Dedifferentiated amniotic fluid mesenchymal stem cell (primary cell): ENCODE data around the gene B4GALNT1.
"Not testable (repeated sequence)": the region's sequence is repeated elsewhere in the genome, so short reads cannot be mapped to it uniquely, and the experiment has no call there.

Experiments used
- DNase-seq: peaks from one replicate; pipeline ENCODE4 v3.0.0-alpha.2; 2016; ENCODE audit errors: extremely low spot score

Gene B4GALNT1

GRCh38 chr12:57637364-57637763 lies 4.4 kb upstream of the B4GALNT1 start:
- DNase-seq, result no peak

DNA sequence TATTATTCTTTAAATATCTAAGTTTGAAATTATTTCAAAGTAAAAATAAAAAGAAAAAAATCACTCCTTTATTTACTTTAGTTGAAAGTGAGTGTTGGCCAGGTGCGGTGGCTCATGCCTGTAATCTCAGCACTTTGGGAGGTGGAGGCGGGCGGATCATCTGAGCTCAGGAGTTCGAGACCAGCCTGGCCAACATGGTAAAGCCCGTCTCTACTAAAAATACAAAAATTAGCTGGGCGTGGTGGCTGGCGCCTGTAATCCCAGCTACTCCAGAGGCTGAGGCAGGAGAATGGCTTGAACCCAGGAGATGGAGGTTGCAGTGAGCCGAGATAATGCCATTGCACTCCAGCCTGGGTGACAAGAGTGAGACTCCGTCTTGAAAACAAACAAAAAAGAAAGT lies 3.7 kb upstream of the B4GALNT1 start:
- DNase-seq, result not testable (repeated sequence)

GRCh38 chr12:57632073-57632957 lies 686 bp downstream of the B4GALNT1 start:
- DNase-seq, result no peak

DNA sequence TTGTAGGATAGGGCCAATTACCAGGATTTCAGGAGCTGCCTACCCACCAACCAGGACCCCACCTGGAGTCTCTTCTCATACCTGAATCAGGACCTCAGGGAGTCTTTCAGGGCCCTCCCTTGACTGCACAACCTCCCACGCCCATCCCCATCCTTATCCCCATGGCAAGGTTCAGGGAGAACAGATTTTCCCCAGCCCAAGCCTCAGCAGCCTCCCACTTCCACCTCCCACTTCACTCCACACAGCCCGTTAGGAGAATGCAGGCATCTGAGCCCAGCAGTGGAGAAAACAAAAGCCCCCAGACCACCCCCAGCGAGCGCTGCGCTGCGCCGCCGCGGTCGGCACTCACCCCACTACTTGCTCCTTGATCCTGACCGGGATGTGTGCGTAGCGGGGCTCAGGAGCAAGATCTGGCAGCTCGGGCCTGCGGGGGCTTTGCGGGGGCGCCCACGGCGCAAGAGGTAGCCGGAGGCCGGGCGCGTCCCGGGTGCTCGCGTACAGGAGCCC lies 1.4 kb downstream of the B4GALNT1 start:
- no peak for DNase-seq

- no peak for DNase-seq
These were observed 2.0 kb downstream of the B4GALNT1 start for GRCh38 chr12:57630891-57631433.

DNA sequence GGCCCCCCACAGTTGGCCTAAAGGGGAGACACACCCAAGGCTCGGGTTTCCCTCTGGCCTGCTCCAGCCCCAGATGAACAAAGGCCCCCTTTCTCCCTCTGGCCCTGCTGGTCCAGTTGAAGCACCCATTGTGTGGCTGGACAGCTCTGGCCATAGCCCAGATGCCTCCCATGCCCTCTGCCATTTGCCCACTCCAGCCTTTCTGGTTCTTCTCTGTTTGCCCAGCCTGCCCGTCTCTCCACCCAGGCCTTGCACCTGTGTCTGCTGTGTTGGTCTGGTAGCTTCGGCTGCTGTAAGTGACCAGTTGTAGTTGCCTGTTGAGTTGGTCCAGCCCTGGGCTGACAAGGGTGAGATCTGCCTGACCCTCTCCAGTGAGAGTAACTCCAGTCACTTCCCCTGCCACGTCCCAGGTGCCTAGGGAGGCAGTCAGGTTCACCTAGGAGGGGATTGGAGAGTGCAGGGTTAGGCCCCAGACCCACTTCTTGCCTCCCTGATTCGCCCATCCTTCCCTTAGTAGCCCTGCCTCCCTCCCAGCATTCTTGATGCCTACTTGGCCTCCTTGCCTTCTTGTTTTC lies 3.0 kb downstream of the B4GALNT1 start:
- DNase-seq, result no peak

GRCh38 chr12:57628280-57629191 lies 4.5 kb downstream of the B4GALNT1 start:
- DNase-seq, result no peak

DNA sequence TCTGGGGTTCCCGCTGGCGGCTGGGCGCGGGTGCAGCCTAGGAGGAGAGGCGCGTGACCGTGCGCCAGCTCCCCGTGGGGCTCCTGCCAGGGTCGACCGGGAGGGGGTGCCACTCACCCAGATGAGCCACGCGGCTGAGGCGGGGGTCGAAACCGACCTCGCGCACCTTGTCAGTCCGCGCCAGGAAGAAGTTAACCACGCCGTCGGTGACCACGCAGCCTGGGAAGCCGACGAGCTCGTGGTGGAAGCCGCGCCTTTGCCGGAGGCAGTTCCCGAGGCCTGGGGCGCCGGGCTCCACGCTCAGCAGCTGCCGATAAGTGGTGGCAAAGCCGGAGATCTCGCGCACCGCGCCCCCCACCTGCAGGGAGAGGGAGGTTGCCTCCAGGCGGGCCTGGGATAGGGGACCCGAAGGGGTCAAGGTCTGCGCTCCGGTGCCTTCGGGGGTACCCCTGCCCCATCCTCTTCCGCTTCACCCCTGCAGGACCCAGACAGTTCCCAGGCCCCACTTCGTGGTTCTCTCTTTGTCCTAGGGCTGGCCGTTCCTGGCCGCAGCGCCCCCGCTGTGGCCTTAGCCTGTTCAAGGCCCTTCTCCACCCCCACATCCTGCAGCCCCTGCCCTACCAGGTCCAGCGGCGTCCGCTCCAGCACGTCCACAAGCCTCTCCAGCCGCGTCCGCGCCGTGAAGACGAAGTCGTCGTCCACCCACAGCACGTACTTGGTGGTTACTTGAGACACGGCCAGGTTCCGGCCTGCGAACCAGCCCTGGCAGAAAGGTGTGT lies 5.3 kb downstream of the B4GALNT1 start:
- DNase-seq, result no peak

GRCh38 chr12:57626921-57627445 lies 6.0 kb downstream of the B4GALNT1 start:
- DNase-seq, result no peak

DNA sequence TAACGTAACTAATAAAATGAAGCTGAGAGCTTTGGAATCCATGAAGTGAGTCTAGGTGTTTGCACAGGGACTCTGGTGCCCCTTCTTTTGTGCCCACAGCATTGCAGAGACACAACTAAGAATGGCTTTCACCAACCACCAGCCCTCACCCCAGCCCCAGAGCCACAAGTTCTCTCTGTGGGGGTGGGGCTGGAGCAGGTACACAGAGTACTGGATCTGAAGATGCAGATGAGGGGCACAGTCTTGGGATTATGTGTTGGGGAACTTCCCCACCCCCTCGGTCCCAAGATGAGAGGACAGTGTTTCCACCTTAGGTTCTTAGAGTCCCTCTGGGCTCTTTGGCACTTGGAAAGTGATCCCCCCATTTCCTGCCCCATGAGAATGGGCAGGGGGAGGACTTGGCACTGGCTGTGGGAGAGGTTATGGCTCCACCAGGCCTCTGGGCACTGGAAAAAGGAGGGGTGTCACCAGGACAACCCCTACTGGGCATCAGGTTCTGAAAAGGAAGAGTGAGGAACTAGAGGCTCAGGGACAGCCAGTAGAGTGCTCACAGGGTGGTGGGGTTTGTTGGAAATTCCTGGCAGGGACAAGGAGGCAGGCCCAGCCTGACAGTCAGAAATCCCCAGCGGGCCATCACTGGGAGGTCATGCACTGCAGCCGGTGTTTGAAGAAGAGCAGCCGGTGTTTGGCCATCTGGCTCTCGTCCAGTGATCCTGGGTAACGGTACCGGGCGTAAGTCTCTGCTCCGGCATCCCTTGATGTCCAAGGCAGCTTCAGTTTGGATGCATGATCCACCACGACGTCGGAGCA lies 6.7 kb downstream of the B4GALNT1 start:
- no peak for DNase-seq

GRCh38 chr12:57625261-57626032 lies 7.6 kb downstream of the B4GALNT1 start:
- no peak for DNase-seq

- DNase-seq, result no peak
These were observed 8.4 kb downstream of the B4GALNT1 start for GRCh38 chr12:57624441-57625220.

GRCh38 chr12:57623811-57624390 lies 9.1 kb downstream of the B4GALNT1 start:
- no peak for DNase-seq

- no peak for DNase-seq
These were observed 9.6 kb downstream of the B4GALNT1 start for GRCh38 chr12:57623385-57623784.

GRCh38 chr12:57622293-57623245 lies 10.4 kb downstream of the B4GALNT1 start:
- no peak for DNase-seq

DNA sequence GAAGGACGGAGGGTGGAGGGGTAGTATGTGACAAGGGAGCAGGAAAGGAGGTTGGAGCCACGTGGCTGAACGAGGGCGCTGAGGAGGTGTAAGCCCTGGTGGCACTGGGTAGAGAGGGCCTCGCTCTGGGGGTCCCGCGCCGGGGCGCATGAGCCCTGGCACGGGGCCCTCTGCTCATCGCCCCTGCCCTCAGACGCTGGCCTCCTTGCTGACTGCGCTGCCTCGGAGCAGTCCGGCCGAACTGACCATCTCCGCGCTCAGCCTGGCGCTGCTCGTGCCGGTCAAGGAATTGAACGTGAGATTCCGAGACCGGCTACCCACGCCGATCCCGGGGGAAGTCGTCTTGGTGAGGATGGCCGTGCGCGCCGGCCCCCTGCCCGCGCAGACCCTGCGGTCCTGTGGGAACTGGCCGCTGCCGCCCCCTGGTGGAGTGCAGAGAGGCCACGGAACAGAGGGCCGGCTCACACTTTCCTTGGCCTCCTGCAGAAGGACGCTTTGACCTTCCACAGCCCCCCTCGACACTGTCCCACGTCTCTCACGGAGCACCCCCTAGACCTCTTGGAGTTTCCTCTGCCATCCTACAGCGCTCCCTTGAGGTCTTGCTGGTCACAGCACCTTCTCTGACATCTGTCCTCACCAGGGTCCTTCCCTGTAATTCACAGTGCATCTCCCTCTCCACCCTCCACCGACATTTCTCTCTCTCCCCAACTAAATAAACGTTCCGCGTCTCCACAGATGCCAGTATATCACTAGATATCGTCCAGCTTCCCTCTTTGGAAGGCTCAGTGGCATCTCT lies 11.3 kb downstream of the B4GALNT1 start:
- DNase-seq, result no peak
